GM19463 (cell line): ENCODE results near the gene NDUFC2.
"Not testable (repeated sequence)": the region's sequence is repeated elsewhere in the genome, so short reads cannot be mapped to it uniquely, and the experiment has no call there.

Experiments
- ATAC-seq: cut with Tn5 transposase; IDR thresholded peaks from one replicate; pipeline ENCODE4 v1.9.1; 2021; ENCODE audit warnings: mild to moderate bottlenecking, moderate library complexity; ENCODE audit not compliant: unreplicated experiment

NDUFC2 gene

DNA sequence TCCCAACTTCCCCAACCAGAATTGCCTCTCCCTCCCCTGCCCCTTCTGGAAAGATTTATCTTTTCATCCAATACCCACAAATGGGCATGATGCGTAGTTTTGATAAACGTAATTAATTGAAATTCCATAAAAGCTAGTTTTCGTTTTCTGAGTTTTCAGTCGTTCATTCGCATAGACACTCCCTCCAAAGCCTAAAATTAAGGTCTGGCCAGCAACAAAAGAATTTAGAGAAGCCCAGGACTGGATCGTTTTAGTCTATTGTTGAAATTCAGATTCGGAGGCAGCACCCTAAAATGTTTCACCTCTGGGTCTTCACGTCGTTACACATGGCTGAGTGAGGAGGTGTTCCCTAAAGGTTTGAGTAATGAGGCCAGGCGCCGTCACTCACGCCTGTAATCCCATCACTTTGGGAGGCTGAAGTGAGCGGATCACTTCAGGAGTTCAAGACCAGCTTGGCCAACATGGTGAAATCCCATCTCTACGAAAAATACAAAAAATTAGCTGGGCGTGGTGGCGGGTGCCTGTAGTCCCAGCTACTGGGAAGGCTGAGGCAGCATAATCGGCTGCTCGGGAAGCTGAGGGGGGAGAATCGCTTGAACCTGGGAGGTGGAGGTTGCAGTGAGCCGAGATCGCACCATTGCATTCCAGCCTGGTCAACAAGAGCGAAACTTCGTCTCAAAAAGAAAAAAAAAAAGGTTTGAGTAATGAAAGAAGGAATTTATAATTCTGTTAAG lies 589 bp upstream of the NDUFC2 start:
- no peak for ATAC-seq

DNA sequence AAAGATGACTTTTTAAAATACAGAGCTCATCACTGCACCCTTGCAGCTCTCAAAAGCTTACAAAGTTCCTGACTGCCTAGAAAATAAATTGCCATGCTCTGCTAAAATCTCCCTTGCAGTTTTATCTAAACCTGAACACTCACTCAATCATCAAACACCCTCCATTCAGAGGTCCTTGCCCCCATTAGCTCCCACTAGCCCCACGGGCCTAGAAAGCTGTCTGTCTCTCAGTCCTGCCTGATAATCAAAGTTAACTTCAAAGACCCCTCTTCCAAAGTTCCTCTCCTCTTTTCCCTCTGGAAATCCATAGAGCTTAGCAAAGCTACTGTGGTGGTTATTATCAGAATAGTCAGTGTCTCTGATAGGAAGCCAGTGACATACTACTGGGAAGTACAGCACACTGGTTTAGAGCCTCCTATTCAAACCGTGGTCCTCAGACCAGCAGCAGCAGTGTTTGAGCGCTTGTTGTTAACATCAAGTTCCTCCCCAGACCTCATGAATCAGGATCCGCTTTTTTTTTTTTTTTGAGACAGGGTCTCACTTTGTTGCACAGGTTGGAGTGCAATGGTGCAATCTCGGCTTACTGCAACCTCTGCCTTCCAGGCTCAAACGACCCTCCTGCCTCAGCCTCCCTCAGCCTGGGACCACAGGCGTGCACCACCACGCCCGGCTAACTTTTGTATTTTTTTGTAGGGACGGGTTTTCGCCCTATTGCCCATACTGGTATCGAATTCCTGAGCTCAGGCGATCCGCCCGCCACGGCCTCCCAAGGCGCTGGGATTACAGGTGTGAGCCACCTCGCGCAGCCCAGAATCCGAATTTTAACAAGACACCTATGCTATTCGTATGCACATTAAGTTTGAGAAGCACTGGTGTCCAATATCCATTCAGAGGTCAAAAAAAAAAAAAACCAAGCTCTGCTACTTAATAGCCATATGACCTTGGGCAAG lies 1.2 kb downstream of the NDUFC2 start:
- ATAC-seq = no peak

DNA sequence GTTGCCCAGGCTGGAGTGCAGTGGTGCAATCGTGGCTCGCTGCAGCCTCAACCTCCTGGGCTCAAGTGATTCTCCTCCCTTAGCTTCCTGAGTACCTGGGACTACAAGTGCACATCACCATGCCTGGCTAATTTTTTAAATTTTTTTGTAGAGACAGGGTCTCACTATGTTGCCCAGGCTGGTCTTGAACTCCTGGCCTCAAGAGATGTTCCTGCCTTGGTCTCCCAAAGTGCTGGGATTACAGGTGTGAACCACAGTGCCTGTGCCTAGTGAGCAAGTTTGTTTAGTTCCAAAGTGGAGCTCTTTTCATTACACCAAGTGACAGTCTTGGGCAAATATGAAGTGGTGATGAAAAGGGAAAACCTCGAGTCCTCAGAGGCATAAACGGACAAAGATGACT lies 2.1 kb downstream of the NDUFC2 start:
- ATAC-seq = not testable (repeated sequence)

DNA sequence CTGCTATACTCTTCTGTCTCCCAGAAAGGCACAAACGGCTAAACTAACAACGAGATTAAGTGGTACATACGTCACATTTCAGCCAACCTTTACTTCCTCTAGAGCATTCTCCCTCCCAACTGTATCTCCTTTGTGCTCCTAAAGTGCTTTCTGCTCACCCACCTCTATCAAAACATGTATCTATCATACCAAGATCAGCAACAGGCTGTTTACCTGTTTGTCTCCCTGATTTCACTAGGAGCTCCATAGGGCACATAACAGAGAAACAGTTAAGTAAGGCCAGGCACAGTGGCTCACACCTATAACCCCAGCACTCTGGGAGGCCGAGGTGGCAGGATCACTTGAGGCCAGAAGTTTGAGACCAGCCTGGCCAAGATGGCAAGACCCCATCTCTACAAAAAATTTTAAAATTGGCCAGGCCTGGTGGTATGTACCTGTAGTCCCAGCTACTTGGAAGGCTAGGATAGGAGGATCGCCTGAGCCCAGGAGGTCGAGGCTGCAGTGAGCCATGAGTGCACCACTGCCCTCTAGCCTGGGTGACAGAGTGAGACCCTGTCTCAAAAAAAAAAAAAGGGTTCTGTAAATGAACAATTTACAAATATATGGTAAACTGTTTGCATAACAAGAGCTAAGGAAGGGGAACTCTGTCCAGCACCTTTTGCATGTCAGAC lies 2.8 kb downstream of the NDUFC2 start:
- ATAC-seq = no peak

DNA sequence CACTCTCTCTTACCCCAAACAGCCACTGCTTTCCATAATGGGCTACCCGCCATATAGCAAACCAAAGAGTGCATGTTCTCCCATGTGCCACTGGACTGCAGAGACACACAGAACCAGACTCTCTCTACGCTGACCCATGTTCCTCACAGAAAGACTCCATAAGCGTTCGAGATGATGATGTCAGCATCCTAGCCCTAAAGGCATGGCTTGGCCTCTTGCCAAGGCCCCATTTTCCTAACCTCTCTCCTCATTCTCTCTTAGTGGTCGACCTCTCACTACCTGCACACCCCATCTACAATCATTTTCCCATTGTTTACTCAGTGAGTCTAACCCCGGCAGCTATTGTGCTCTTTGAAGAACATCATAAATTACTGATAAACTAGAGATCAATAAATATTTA lies 4.9 kb downstream of the NDUFC2 start:
- no peak for ATAC-seq

DNA sequence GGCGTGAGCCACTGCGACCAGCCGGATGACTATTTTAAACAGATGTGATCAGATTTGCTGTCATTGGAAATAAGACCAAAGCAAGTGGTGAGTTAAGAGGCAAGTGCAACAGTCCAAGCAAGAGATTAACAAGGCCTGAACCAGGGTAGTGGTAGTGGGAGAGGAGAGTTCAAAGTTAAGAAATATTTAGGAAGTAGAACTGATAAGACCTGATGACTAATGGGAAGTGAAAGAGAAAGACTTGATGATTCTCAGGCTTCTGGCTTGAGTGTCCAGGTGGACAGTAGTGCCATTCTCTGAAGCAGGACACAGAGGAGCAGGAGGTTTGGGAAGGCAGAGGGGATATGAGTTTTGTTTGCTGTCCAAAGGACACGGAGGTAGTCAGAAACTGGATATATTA lies 7.2 kb downstream of the NDUFC2 start:
- ATAC-seq = no peak

DNA sequence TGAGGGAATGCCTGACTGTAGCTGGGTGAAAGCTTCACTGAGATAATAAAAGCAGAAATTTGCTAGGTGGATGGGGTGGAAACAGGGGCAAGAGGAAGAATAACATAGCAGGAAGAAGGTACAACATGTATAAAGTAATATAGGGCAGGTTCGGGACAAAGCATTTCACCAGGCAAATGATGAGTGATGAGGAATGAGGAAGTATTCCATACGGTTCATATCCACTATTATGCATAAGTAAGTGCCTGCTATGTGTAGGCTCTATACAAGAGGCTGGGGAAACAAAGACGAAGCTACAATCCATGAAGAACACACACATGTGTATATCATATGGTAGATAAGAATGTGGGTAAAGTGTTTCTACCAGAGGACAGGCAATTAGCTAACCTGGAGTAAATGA lies 7.9 kb downstream of the NDUFC2 start:
- ATAC-seq = no peak

DNA sequence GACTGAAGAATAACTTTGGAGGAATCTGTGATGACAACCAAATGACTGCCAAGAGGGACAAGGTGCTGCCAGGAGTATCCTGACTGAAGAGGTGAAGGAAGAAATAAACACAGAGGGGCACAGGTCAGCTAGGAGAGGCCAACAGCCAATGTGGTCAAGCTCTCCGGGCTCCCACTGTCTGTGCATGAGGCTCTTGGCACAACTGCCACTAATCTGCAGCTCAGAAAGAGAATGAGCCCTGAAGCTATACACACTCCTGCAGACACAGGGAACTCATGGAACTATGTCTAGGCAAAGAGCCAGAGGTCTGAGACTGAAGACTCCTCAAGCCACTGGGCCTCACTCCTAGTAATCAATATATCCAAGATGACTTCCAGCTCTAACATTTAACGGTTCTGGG lies 9.0 kb downstream of the NDUFC2 start:
- no peak for ATAC-seq

DNA sequence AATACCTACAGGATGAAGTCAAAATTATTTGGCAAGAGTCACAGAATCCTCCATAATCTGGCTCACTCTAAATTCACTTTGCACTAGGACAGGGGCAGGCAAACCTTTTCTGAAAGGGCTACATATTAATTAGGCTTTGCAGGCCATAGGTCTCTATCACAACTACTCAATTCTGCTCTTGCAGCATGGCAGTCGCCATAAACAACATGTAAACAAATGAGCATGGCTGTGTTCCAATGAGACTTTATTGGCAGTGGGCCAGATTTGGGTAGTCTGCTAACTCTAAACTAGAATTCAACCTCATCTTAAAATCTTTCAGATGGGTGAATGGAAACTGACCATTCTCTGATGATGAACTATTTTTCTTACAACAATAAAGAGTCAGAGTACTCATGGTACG lies 10.2 kb downstream of the NDUFC2 start:
- no peak for ATAC-seq

DNA sequence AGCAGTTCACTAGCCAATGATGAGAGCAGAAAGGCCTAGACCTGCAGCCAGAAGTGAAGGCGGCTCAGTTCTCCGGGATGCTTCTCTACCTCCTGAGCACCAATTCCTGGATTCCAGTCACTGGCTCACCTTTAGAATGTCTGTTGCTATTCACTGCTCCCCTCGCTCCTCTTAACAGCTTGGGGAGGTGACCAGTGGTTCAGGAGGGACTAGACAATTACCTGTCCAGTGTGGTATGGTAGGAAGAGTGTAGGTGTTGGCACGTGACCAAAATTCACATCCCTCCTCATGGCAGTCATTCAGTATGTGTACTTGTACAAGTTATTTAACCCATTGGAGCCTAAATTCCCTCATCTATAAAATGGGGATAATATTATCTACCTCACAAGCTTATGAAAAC lies 12.0 kb downstream of the NDUFC2 start:
- no peak for ATAC-seq

DNA sequence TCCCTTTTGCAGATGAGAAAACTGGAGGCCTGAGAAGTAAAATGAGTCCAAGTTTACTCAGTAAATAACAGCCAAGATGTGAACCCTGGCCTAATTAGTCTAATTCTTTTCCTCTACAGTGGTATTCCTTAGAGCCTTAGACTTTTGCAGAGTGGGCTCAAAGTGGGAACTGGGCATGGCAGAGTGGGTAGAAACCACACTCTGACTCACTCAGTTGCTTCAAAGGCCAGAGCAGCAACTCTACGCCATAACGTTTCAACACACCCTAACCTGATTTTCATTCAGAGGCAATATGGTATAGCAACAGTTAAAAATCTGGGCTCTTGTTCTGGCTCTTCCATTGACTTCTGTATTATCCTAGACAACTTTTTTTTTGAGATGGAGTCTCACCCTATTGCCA lies 13.2 kb downstream of the NDUFC2 start:
- ATAC-seq = no peak

DNA sequence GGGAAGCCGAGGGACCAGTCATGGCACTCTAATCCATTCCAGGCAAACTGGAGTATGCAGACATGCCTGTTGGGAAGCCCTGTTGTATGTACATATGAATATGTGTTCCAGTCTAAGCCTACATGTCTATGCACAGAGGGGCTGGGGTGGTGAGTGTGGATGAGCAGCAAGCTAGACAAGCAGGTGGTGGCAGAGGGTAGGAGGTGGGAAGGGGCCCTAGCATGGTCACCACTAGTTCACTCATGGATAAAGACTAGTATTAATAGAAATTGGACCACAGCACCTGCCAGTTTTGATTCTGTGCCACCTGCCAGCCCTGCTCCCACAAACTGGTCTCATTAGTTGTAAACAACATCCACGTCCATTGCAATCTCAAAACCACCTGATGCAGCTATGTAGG lies 14.5 kb downstream of the NDUFC2 start:
- ATAC-seq = no peak

DNA sequence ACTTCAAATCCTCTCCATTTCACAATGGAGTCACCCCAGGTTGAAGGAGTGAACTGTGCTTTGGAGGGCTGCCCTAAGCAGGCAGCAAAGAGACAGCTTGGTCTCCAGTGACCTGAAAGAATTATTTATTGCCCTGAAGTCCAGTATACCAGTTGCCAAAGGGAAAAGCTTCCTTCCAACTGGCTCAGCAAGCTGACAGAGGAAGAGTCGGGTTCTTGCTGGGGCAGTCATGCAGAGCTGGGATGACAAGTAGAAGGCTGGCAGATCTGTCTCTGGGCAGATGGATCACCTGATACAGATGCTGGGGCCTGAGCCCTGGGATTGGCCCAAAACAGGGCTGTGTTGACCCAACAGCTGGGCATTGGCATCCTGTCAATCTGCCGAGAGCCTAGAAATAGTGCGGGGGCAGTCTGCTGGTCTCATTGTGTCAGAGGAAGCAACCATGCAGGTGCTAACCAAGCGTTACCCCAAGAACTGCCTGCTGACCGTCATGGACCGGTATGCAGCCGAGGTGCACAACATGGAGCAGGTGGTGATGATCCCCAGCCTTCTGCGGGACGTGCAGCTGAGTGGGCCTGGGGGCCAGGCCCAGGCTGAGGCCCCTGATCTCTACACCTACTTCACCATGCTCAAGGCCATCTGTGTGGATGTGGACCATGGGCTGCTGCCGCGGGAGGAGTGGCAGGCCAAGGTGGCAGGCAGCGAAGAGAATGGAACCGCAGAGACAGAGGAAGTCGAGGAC lies 16.1 kb downstream of the NDUFC2 start, which contains the start of gene THRSP:
THRSP (plus strand) TSS at position 422 of the 742 bp plus-strand sequence; CDS start at position 443, 21 bp downstream.
- ATAC-seq = no peak

DNA sequence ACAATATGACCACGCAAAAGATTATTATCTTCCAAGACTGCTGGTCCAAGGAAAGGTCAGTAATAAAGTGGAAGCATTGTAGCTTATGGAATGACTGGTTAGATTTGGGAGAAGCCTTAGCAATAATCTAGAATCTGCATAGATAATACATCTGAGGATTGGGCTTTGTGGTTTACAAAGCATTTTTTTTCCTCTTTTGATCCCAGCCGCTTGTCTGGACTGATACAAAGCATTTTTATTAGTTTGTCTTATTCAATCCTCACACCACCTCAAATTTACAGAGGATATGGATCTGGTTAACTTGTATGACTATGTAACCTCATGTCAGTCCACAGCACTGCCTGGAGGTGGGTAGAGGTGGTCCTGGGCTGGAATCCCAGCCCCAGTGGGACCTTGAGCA lies 17.0 kb downstream of the NDUFC2 start:
- no peak for ATAC-seq

DNA sequence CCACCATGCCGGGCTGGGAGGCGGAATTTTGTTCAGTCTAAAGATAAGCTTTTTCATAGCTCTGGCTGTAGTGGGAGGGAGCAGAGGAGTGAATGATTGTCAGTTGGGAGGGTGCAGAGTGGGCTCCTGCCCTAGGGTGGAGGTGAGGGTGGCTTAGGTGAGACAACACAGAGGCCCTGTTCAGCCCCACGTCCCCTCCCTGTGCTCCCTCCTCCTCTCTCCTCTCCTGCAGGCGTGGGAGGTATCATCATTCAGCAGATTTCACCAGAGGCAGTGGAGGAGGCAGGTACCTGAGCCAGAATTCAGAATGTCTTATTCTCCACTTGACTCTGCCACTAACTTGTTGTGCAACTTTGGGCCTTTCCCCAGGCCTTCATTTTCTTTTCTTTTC lies 17.7 kb downstream of the NDUFC2 start:
- ATAC-seq = no peak

DNA sequence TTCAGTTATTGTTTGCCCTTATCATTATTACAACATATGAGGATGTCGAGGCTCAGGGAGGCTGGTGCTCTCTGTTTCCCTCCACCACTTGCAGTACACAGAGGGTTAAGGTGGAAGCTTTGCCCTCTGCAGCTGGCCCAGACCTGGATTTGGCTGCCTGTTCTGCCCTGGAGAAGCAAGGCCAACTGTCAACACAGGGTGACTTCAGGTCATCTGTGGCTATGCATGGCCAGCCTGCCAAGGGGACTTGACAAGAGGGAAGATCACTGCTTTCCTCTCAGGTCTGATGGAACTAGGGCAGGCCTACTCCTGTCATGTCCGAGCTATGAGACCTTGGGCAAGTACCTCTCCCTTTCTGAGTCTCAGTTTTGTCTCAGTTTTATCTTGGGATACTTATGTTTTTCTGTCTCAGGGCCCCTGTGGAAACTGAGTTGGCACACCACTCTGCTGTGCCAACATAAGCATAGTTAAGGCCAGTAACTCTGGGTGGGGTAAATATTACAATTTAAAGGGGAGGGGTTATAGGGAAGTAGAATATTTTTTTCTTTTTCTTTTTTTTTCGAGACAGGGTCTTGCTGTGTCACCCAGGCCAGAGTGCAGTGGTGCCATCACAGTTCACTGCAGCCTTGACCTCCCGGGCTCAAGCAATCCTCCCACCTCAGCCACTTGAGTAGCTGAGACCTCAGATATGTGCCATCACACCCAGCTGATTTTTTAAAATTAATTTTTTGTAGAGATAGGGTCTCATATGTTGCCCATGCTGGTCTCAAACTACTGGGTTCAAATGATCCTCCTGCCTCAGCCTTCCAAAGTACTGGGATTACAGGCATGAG lies 18.4 kb downstream of the NDUFC2 start:
- no peak for ATAC-seq

DNA sequence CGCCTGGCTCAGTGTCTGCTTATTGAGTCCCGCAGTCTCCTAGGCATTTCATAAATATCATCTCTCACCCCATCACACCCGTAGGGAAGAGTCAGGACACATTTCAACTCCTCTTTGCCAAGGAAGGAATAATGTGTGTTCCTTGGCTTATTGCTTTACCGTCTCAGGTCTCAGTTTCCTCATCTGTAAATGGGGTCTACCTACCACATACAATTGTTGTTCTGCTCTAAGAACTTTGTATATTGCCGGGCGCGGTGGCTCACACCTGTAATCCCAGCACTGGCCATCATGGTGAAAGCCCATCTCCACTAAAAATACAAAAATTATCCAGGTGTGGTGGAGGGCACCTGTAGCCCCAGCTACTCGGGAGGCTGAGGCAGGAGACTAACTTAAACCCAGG lies 19.1 kb downstream of the NDUFC2 start:
- ATAC-seq = no peak

DNA sequence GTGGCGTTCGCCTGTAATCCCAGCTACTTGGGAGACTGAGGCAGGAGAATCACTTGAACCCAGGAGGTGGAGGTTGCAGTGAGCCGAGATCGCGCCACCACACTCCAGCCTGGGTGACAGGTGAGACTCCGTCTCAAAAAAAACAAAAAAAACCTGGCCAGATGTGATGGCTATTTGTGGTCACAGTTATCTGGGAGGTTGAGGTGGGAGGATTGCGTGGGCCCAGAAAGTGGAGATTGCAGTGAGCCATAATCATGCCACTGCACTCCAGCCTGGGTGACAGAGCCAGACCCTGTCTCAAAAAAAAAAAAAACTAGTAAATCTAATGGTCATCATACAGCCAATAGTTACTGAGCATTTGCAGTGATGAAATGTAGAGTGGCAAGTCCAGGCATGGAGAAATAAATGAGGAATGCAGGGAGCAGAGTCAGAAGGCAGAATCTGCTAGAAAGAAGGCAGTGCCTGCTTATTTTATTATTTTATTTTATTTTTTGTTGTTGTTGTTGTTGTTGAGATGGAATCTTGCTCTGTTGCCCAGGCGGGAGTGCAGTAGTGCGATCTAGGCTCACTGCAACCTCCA lies 19.8 kb downstream of the NDUFC2 start:
- not testable (repeated sequence) for ATAC-seq

DNA sequence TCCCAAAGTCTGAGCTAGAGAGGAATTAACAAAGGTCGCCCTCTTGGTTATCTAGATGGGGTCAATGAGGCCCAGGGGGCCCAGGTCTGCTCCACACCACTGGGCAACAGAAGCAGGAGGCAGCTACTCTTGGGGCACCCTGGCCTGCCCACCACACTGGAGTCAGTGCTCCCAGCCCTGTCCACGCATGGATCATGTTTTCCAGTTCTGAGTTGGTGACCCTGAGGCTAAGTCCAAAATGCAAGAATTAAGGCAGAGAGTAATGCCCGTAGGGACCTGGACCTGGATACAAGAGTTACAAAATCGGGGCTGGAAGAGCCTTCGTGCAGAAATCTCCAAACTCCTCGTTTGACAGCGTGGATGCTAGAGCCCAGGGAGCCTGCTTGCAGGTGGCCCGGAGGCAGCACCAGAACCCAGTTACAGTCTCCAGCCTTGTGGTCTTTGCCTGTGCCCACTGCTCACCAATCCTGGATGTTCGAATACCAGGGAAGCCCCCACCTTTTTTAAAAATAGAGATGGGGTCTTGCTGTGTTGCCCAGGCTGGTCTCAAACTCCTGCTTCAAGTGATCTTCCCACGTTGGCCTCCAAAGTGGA lies 22.1 kb downstream of the NDUFC2 start:
- ATAC-seq = no peak
